ENCODE data around the gene NDUFAF2. TPM values are rescaled to one million over a fixed set of nuclear protein-coding genes. Genes with fewer than 3 reads are reported as not detected.

Gene NDUFAF2
- total RNA-seq, 2 donors from 2014 or later = 26.0 to 32.9 TPM

GRCh38 chr5:61162010-61162831, 217.2 kb downstream of the NDUFAF2 start, which contains the start of gene SMIM15:
SMIM15 (minus strand) TSS chr5:61162468; CDS start chr5:61160171, 2,297 bp downstream.
- DNase-seq (ENCODE audit: low spot score) = peak; percentile 54
- TF ChIP-seq CTCF (IDR thresholded peaks at IDR 0.05) = no peak
- no peaks in the 10 kb centered on the region for H3K9me3 ChIP-seq
- H3K27ac ChIP-seq = peak within 1 kb of the TSS; percentile 77 to 82
- H3K4me3 ChIP-seq = peak within 1 kb of the TSS; percentile 90
- peak; percentile 92 for ATAC-seq (ENCODE audit: insufficient number of reproducible peaks, low FRiP score, low read depth)
- H3K27me3 ChIP-seq (replicated peaks; ENCODE audit: insufficient read depth) = no peaks in the 10 kb centered on the region
- H3K4me1 ChIP-seq (ENCODE audit: control insufficient read depth in 1 of 2, low read depth in 2 of 2) = peaks cover 9 to 22% of the 10 kb centered on the region in 2 donors
- peaks cover 6% of the 10 kb centered on the region for H3K36me3 ChIP-seq

- TF ChIP-seq CTCF (IDR thresholded peaks at IDR 0.05) = no peak
- ATAC-seq (ENCODE audit: insufficient number of reproducible peaks, low FRiP score, low read depth) (no peak), DNase-seq (ENCODE audit: low spot score) (no peak)
- peak overlapping the region; percentile 90 for H3K4me3 ChIP-seq
- no peaks in the 10 kb centered on the region for H3K9me3 ChIP-seq
- H3K27ac ChIP-seq = peak overlapping the region; percentile 77 to 82
- H3K36me3 ChIP-seq = peaks cover 6% of the 10 kb centered on the region
- no peaks in the 10 kb centered on the region for H3K27me3 ChIP-seq (replicated peaks; ENCODE audit: insufficient read depth)
- H3K4me1 ChIP-seq (ENCODE audit: control insufficient read depth in 1 of 2, low read depth in 2 of 2) = peaks cover 9 to 22% of the 10 kb centered on the region in 2 donors
These were observed 218.0 kb downstream of the NDUFAF2 start for GRCh38 chr5:61162832-61163567.

- Histone ChIP-seq H3K27me3 (replicated peaks; ENCODE audit: insufficient read depth) (no peaks in the 10 kb centered on the region), H3K27ac (no peak overlapping the region), H3K9me3 (no peaks in the 10 kb centered on the region), H3K36me3 (peaks cover 6% of the 10 kb centered on the region), H3K4me3 (no peak overlapping the region), H3K4me1 (ENCODE audit: control insufficient read depth in 1 of 2, low read depth in 2 of 2) (peaks cover 9 to 22% of the 10 kb centered on the region in 2 donors)
- TF ChIP-seq CTCF (IDR thresholded peaks at IDR 0.05) = no peak
- no peak for ATAC-seq (ENCODE audit: insufficient number of reproducible peaks, low FRiP score, low read depth)
- no peak for DNase-seq (ENCODE audit: low spot score)
These were observed 218.9 kb downstream of the NDUFAF2 start for GRCh38 chr5:61163905-61164304.

- H3K27ac ChIP-seq = no peak overlapping the region
- no peak for TF ChIP-seq CTCF (IDR thresholded peaks at IDR 0.05)
- no peak overlapping the region for H3K4me3 ChIP-seq
- no peak for DNase-seq (ENCODE audit: low spot score)
- no peak for ATAC-seq (ENCODE audit: insufficient number of reproducible peaks, low FRiP score, low read depth)
- no peaks in the 10 kb centered on the region for H3K36me3 ChIP-seq
- no peaks in the 10 kb centered on the region for H3K4me1 ChIP-seq (ENCODE audit: control insufficient read depth in 1 of 2, low read depth in 2 of 2)
- no peaks in the 10 kb centered on the region for H3K27me3 ChIP-seq (replicated peaks; ENCODE audit: insufficient read depth)
- H3K9me3 ChIP-seq = no peaks in the 10 kb centered on the region
These were observed 222.4 kb downstream of the NDUFAF2 start for GRCh38 chr5:61167382-61167781.

GRCh38 chr5:61168951-61169350, 223.9 kb downstream of the NDUFAF2 start:
- H3K27me3 ChIP-seq (replicated peaks; ENCODE audit: insufficient read depth) = no peaks in the 10 kb centered on the region
- DNase-seq (ENCODE audit: low spot score) (no peak), ATAC-seq (ENCODE audit: insufficient number of reproducible peaks, low FRiP score, low read depth) (no peak)
- H3K9me3 ChIP-seq = no peaks in the 10 kb centered on the region
- H3K36me3 ChIP-seq = no peaks in the 10 kb centered on the region
- H3K27ac ChIP-seq = no peak overlapping the region
- no peak overlapping the region for H3K4me3 ChIP-seq
- TF ChIP-seq CTCF (IDR thresholded peaks at IDR 0.05) = no peak
- no peaks in the 10 kb centered on the region for H3K4me1 ChIP-seq (ENCODE audit: control insufficient read depth in 1 of 2, low read depth in 2 of 2)
